Retina (tissue), 1 donor: ENCODE data around the gene TXNDC11.
A peak's percentile ranks its signal among the peaks of the same experiment; 100 is the strongest.

Experiments
- DNase-seq: peaks from one replicate; pipeline ENCODE4 v3.0.0-alpha.2; 2016

The TXNDC11 gene

GRCh38 chr16:11719762-11720161 is 22.9 kb downstream of the TXNDC11 start:
- DNase-seq: no peak

GRCh38 chr16:11719171-11719570 is 23.5 kb downstream of the TXNDC11 start:
- DNase-seq: no peak

- no peak for DNase-seq
Observed at GRCh38 chr16:11717811-11718210, 24.8 kb downstream of the TXNDC11 start.

- no peak for DNase-seq
Observed at GRCh38 chr16:11716336-11716735, 26.3 kb downstream of the TXNDC11 start.

DNA sequence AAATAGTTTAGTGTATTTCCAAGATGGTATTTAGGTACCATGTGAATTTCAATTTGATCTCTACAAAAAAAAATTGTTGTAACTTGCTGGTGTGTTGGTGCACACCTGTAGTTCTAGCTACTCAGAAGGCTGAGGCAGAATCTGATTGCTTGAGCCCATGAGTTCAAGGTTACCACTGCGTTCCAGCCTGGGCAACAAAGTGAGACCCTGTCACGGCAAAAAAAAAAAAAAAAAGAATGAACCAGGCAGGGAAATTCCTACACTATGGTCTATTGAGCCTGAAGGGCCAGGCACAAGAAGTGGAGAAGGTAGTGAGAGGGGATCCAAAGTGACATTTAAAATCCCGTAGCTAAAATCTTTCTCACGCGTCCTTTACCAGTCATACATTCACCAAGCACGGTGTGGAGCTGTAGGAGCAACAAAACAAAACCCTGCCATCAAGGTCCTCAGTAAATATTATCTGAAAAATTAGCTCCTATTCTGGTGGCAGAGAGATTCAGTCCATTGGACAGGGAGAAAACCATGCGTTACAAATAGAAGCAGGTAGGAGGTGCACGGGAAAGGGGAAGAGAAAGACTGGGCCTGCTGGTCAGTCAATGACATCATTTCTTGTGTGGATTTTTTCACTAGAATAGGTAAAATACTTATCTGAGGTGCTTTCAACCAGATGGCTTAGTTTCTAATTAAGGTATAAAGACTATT is 27.3 kb downstream of the TXNDC11 start:
- DNase-seq: no peak

GRCh38 chr16:11712122-11712521 is 30.5 kb downstream of the TXNDC11 start:
- DNase-seq: no peak

GRCh38 chr16:11711662-11712061 is 31.0 kb downstream of the TXNDC11 start:
- DNase-seq: no peak

GRCh38 chr16:11708421-11708820 is 34.2 kb downstream of the TXNDC11 start:
- no peak for DNase-seq

- DNase-seq: no peak
Observed at GRCh38 chr16:11707679-11708197, 34.9 kb downstream of the TXNDC11 start.

DNA sequence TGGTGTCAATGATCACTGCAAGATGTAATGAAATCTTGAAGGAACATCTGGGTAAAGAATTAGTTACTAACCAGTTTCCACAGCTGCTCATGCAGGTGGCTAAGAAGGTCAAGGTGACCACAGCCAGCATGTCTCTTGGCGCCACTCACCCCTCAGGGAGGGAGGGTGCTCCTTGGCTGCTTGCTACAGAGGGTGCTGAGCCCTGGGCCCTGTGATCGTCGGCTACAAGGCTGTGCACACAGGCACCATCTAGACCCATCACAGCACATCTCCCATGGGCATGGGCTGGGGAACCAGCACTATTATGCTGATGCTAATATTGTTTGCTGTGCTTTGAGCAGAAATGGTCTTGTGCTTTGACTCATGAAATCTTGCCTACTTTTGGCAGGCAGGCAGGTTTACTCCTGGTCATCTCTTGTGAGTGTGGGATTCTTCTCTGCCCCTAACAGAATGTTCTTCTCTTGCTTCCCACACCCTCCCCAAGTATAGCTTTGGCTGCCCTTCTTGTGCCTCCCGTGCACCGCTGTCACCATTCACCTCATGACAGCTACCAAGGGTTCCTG is 36.4 kb downstream of the TXNDC11 start:
- DNase-seq: peak; percentile 50

- DNase-seq: peak; percentile 62
Observed at GRCh38 chr16:11705311-11706025, 37.2 kb downstream of the TXNDC11 start.

DNA sequence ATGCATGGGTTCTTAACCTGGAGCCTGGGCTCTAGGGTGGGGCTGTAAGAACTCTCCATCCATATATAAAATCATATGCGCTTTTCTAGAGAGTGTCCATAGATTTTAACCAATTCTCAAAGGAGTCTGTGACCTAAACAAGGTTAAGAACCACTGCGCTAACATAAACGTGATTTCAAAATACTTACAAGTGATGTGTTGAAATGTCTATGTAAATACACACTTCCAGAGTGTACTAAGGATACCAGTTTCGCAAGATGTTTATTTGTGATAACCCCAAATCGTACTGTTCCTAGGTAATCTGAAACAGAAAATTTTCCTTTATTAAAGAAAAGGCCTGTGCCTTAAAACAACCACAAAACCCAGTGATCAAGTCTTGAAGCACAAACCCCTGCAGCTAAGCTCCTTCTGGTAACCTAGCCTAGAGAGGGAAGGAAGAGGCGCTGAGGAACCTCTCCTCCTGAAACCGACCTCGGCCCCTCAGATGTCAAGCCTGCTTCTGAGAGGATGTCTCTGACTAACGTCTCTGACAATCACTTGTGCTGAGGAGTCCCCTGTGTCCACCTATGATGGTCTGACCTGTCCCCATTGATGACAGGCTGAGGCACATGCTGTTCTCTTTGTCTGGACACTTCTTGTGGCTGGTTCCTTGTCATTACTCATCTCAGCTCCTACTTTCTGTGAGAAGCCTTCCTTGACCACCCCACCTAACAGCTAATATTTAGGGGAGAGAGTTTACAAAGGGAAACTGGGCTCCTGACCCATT is 42.2 kb downstream of the TXNDC11 start:
- DNase-seq: no peak

- no peak for DNase-seq
Observed at GRCh38 chr16:11699234-11699894, 43.3 kb downstream of the TXNDC11 start.

DNA sequence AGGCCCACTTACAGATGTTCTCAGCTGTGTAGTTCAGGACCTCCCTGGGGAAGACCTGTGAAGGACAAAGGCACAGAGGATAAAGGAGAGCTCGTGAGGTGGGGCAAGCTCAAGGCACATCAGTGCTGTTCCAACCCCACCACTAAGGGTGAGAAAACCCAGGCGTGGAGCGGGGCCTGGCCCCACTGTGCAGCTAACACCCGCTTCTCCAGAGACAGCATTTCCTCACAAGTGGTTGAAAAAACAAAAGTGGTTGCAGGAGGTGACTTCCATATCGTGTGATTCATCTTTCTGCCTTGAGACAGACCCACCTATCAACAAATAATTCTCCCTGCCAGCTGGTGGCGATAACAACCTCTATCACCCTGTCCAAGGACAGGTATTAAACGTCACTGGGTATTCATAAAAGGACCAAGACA is 44.4 kb downstream of the TXNDC11 start:
- no peak for DNase-seq

DNA sequence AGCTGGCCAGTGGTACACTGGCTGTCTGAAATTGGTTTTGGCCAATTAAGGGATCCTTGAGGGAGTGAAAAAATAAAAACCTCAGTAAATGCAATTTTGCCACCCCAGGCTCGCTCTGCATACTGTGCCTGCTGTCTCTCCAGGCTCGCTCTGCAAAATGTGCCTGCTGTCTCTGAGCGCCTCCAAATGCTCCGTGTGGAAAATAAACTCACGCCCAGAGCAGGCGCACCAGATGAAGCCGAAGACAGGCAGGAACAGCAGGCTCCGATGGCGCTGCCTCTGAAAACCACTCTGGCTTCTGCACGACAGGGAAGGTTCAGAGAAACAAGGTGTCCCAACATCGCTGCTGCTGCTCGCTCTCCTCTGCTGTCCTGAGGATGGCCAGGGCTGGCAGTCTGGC is 45.3 kb downstream of the TXNDC11 start:
- DNase-seq: no peak

GRCh38 chr16:11696266-11697012 is 46.2 kb downstream of the TXNDC11 start:
- DNase-seq: no peak

DNA sequence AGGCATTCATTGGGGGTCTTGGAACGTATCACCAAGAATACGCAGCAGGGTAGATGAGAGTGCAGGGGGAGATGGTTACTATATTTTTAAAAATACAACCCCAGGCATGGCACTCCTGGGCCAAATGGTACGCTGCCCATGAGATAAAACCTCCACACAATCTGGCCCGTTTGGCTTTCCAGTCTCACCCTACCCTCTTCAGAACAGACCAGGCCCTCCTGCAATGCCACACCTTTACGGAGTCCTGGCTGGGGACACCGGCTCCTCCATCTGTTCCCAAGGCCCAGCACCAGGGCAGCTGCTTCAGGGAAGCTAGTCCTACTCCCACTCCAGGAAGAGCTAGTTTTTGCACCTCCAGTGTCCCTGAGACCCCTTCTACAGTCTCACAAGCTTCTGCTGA is 50.0 kb downstream of the TXNDC11 start:
- no peak for DNase-seq

- no peak for DNase-seq
Observed at GRCh38 chr16:11692171-11692570, 50.5 kb downstream of the TXNDC11 start.

DNA sequence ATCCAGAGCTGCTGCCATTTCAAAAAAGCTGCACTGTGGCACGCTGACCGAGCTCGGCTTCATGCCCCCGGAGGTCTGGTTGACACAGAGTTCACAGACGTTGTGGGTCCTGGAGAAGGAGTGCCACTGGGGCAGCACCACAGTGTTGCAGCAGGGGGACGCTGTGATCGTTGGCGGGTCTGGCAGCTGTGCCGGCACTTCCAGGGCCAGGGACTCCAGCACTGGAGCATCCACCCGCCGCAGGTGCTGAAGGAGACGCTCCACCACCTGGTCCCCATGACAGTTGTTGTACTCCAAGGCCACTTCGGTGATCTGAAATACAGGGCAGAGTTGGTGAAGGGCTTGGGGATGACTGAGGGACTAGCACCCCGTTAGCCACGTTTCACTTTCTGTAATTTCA is 50.9 kb downstream of the TXNDC11 start:
- no peak for DNase-seq

- DNase-seq: no peak
Observed at GRCh38 chr16:11691235-11691634, 51.4 kb downstream of the TXNDC11 start.

GRCh38 chr16:11689031-11689840 is 53.4 kb downstream of the TXNDC11 start:
- DNase-seq: peak; percentile 5
